ENCODE results near the gene RHBDD1. TPM values are rescaled to one million over a fixed set of nuclear protein-coding genes. Genes with fewer than 3 reads are reported as not detected.

The RHBDD1 gene
- total RNA-seq, 3 donors from 2014 or later: 17.9 to 46.2 (median 20.0) TPM

GRCh38 chr2:226875438-226876225, 39.8 kb downstream of the RHBDD1 start:
- no peak overlapping the region for H3K27ac ChIP-seq
- H3K4me3 ChIP-seq: no peak overlapping the region
- H3K4me1 ChIP-seq: no peaks in the 10 kb centered on the region
- intact Hi-C loops (cut with DNase I; ENCODE audit: low total_unique reads): no loop called here
- H3K9me3 ChIP-seq: no peaks in the 10 kb centered on the region
- TF ChIP-seq CTCF (IDR thresholded peaks at IDR 0.05): no peak
- TF ChIP-seq POLR2AphosphoS5 (IDR thresholded peaks at IDR 0.05): no peak
- TF ChIP-seq POLR2A (IDR thresholded peaks at IDR 0.05): no peak
- H3K36me3 ChIP-seq: no peaks in the 10 kb centered on the region
- DNase-seq (ENCODE audit: low spot score in 2 of 2): no peak
- no peaks in the 10 kb centered on the region for H3K27me3 ChIP-seq

GRCh38 chr2:226877491-226877890, 41.6 kb downstream of the RHBDD1 start:
- no peaks in the 10 kb centered on the region for H3K27me3 ChIP-seq
- H3K27ac ChIP-seq: no peak overlapping the region
- no peaks in the 10 kb centered on the region for H3K36me3 ChIP-seq
- peaks cover 0 to under 1% of the 10 kb centered on the region in 2 donors for H3K9me3 ChIP-seq
- no peak overlapping the region for H3K4me3 ChIP-seq
- intact Hi-C loops (cut with DNase I; ENCODE audit: low total_unique reads): no loop called here
- H3K4me1 ChIP-seq: no peaks in the 10 kb centered on the region
- TF ChIP-seq CTCF (IDR thresholded peaks at IDR 0.05) (no peak), POLR2A (IDR thresholded peaks at IDR 0.05) (no peak), POLR2AphosphoS5 (IDR thresholded peaks at IDR 0.05) (no peak)
- DNase-seq (ENCODE audit: low spot score in 2 of 2): no peak

GRCh38 chr2:226881287-226881686, 45.4 kb downstream of the RHBDD1 start:
- Histone ChIP-seq H3K27ac (no peak overlapping the region), H3K27me3 (no peaks in the 10 kb centered on the region), H3K4me3 (no peak overlapping the region), H3K36me3 (no peaks in the 10 kb centered on the region), H3K9me3 (peaks cover 0 to 4% of the 10 kb centered on the region in 2 donors), H3K4me1 (no peaks in the 10 kb centered on the region)
- intact Hi-C loops (cut with DNase I; ENCODE audit: low total_unique reads): no loop called here
- DNase-seq (ENCODE audit: low spot score in 2 of 2): no peak
- TF ChIP-seq CTCF (IDR thresholded peaks at IDR 0.05): no peak
- TF ChIP-seq POLR2A (IDR thresholded peaks at IDR 0.05): no peak
- no peak for TF ChIP-seq POLR2AphosphoS5 (IDR thresholded peaks at IDR 0.05)

- H3K4me1 ChIP-seq: no peaks in the 10 kb centered on the region
- no peaks in the 10 kb centered on the region for H3K36me3 ChIP-seq
- no peak for DNase-seq (ENCODE audit: low spot score in 2 of 2)
- no peak for TF ChIP-seq POLR2A (IDR thresholded peaks at IDR 0.05)
- no peak for TF ChIP-seq CTCF (IDR thresholded peaks at IDR 0.05)
- no peak for TF ChIP-seq POLR2AphosphoS5 (IDR thresholded peaks at IDR 0.05)
- H3K27ac ChIP-seq: no peak overlapping the region
- intact Hi-C loops (cut with DNase I; ENCODE audit: low total_unique reads): no loop called here
- no peaks in the 10 kb centered on the region for H3K27me3 ChIP-seq
- peaks cover 0 to 4% of the 10 kb centered on the region in 2 donors for H3K9me3 ChIP-seq
- H3K4me3 ChIP-seq: no peak overlapping the region
Observed at GRCh38 chr2:226882606-226883005, 46.8 kb downstream of the RHBDD1 start.

- no peak for TF ChIP-seq POLR2A (IDR thresholded peaks at IDR 0.05)
- TF ChIP-seq CTCF (IDR thresholded peaks at IDR 0.05): no peak
- no peak for TF ChIP-seq POLR2AphosphoS5 (IDR thresholded peaks at IDR 0.05)
- no peak for DNase-seq (ENCODE audit: low spot score in 2 of 2)
- Histone ChIP-seq H3K27ac (no peak overlapping the region), H3K4me1 (no peaks in the 10 kb centered on the region), H3K36me3 (no peaks in the 10 kb centered on the region), H3K27me3 (no peaks in the 10 kb centered on the region), H3K9me3 (peaks cover 0 to 4% of the 10 kb centered on the region in 2 donors), H3K4me3 (no peak overlapping the region)
- intact Hi-C loops (cut with DNase I; ENCODE audit: low total_unique reads): no loop called here
Observed at GRCh38 chr2:226883296-226883795, 47.5 kb downstream of the RHBDD1 start.

Measured in breast epithelium (tissue), 4 donors.